Measurements from ENCODE around the gene CUBN.

CUBN gene

DNA sequence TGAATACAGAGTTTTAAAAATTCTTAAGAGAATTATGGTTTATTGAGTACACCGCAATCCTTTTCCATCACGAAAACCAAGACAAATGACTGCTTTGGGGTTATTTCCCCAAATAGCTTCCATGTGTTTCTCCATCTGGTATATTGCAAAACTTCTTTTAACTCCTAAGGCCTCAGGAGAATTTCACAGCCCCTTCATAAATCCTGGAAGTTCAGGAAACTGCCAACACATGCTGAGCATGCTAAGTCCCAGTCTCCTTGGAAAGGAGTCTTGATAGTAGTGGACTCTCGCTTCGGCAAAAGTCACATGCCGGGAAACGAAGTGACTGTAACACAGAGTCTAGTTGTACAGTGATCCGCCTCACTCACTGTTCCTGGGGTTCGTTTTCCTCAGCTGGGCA lies 224.3 kb downstream of the CUBN start:
- DNase-seq = no peak

- DNase-seq = no peak
These were observed 225.0 kb downstream of the CUBN start for GRCh38 chr10:16904639-16905061.

DNA sequence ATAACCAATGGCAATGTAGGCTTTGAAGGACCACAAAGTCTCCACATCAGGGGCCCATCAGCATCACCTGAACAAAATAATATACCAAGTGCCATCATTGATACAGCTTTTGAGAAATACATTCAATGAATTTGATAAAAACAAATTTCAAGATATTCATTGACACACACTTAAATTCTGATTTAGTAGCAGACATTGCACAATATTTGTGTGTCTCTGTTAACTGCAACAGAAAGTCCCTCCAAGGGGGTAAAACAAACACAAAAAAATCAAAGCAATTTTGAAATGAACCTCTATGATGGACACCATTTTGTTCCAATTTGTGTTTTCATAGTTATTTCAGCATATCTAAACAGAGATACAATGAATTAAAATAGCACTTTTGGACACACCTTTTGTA lies 225.6 kb downstream of the CUBN start:
- DNase-seq = no peak

DNA sequence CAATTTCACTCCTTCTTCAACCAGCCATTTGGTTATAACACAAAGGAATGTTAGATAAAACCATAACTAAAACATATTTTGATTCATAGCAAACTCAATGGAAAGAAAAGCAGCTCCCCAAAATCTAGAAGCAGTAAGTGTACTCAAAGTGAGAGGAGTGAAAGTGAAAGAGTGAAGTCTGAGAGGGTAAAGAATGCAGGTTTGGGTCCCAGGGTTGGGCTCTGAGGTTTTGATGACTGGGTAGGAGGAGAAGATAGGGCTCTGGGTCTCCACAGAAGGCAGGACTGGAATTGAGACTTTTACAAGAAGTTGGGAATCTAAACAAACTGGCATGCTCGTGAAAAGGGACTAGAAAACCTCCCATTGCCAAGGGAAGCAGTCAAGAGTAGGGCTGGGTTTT lies 227.0 kb downstream of the CUBN start:
- peak; percentile 16 for DNase-seq

DNA sequence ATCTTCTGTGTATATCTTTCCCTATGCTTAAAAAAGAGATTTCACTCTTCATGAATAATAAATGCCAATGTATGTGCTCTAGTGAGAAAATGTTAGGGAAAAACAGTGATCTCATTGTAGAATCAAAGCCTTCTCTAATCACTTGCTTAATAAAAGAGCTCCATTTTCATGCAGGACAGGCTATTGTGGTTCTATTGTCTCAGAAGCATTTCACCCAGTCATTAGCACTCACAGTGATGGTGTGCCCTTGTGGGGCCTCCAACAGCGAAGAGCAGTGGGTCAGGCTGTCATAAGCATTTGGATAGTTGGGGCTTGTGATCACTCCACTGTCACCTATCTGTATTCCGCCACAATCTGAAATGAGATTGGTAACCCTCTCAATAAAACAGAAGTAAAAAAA lies 228.5 kb downstream of the CUBN start:
- no peak for DNase-seq

DNA sequence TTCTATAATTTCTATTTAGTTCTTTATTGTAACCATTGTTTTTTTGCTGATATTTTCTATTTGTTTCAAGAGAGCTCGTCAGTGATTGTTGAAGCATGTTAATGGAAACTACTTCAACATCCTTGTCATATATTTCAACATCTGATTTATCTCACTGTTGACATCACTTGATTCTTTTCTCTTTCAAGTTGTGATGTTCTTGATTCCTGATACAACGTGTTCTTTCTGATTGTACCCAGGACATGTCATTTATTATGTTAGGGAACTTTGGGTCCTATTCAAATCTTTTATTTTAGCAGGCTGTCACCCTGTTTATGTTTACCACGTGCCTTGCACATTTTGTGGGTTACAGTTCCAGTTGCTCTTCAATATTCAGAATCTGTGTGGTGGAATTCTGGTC lies 232.6 kb downstream of the CUBN start:
- DNase-seq = no peak

DNA sequence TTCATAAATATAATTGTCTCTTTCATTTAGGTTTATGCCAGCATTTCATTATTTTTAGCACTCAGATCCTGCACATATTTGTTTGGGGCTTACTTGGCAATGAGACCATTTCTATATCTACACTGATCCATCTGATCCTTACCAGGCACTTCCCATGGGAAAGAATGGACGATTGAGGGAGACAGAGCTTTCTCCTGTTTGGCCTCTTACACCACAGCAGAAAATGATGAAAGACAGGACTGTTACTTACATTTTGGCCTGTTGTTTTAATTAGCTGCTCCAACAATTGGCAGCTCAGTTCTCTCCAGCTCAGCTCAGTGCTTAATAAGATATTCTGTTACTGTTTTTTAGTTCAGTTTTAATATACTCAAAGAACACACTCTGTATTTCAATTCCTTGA lies 234.8 kb downstream of the CUBN start:
- no peak for DNase-seq

GRCh38 chr10:16893664-16894063 lies 235.9 kb downstream of the CUBN start:
- no peak for DNase-seq

DNA sequence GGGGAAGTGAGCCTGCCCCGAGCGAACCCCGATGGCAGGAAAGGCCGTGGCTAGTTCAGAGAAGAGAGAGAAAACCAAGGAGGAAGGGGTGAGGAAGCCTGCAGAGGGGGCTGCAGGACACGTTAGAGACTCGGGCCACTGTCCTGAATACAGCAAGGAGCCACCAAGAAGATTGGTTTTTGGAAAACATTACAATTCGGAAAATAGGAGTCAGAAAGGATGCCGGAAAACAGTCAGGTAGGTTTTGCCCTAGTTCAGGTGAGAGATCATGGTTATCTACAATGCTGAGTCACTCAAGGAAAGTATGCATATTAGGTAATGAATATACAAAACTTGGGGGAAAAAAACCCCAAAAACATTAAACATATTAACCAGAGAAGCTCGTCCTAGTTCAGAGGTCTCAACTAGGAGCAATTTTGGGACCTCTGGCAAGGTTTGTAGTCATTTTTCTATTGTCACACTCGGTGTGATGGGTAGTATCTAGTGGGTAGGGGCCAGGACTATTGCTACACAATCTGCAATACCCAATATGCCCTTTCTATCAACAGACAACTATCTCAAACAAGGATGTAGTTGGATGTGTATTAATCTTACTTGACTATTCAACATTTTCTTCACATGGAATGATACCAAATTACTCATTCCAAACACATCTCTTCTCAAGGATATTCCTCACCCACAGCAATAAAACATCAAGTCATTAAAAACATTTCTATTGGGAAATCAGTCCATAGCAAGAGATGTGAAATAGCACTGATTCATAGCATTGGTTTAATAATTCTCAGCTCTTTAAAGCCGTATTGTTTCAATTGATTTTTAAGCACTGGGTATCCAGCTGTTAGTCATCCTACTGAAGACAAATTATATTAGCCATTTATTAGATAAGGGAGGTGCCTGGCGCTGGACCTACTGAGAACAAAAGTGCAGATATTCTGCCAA lies 238.0 kb downstream of the CUBN start:
- DNase-seq = peak; percentile 50

GRCh38 chr10:16890691-16891090 lies 238.9 kb downstream of the CUBN start:
- no peak for DNase-seq

DNA sequence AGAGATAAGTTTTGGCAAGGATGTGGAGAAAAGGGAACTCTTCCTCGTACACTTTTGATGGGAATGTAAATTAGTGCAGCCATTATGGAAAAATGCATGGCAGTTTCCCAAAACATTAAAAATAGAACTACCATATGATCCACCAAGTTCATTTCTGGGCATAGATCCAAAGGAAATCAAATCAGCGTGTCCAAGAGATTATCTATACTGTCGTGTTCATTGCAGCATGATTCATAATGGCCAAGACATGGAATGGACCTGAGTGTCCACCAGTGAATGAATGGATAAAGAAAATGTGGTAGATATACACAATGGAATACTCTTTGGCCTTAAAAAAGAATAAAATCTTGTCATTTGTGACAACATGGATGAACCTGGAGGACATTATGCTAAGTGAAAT lies 242.0 kb downstream of the CUBN start:
- DNase-seq = no peak

DNA sequence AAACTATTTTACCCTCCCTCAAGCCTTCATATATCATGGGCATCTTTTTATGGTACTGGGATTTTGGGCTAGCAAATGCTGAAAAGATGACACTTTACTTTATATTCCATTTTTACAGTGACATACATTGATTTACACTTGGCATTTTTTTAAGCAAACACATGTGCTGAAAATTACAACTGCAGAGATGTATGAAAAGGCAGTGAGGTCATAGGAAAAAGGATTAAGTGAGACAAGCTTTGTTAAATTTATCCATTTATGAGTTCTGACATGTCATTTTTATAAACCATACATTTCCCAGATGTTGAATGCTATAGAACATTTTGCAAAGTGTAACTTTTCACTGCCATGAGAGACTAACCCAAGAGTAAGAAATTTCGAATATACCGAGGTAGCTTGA lies 243.6 kb downstream of the CUBN start:
- no peak for DNase-seq

GRCh38 chr10:16884497-16884896 lies 245.1 kb downstream of the CUBN start:
- DNase-seq = no peak

DNA sequence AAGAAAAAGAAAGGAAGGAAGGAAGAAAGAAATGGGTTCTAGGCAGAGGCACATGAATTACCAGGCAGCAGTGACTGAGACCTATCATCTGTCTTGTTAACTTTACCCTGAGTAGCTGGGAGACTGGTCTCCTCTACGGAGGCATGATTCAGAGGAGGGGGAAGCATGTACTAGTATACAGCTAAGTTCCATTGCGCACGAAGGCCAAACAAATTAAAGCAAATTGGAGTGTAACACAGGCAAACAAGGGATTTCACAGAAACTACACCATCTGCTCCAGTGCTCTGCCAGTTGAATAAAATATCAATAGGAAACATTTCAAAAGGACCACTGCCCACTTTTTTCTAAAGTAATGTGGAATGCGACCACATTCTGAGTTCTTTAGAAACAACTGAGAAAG lies 246.5 kb downstream of the CUBN start:
- DNase-seq = no peak

- no peak for DNase-seq
These were observed 259.3 kb downstream of the CUBN start for GRCh38 chr10:16870331-16870730.

- no peak for DNase-seq
These were observed 261.6 kb downstream of the CUBN start for GRCh38 chr10:16867990-16868389.

GRCh38 chr10:16867556-16867955 lies 262.1 kb downstream of the CUBN start:
- no peak for DNase-seq

GRCh38 chr10:16866541-16867275 lies 262.9 kb downstream of the CUBN start:
- DNase-seq = no peak

- no peak for DNase-seq
These were observed 263.8 kb downstream of the CUBN start for GRCh38 chr10:16865766-16866165.

- DNase-seq = no peak
These were observed 265.8 kb downstream of the CUBN start for GRCh38 chr10:16863766-16864165.

- no peak for DNase-seq
These were observed 272.2 kb downstream of the CUBN start for GRCh38 chr10:16857419-16857818.

DNA sequence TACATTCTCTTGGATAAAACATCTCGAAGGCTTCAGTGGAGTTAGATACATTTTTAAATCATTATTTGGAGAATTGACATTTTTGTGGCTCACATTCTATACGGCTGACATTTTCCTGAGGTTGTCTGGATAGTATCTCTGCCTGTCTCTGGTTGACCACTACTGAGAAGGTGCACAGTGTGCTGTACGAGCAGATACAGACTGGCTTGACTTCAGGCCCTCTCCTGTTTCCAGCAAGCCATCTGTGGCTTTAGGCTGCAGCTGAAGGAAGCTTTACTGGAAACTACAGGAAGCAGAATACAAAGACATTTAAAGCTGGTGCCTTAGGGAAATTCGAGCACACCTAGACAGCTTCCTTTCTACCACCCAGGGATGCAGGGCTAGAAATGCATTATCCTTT lies 273.0 kb downstream of the CUBN start:
- DNase-seq = no peak

DNA sequence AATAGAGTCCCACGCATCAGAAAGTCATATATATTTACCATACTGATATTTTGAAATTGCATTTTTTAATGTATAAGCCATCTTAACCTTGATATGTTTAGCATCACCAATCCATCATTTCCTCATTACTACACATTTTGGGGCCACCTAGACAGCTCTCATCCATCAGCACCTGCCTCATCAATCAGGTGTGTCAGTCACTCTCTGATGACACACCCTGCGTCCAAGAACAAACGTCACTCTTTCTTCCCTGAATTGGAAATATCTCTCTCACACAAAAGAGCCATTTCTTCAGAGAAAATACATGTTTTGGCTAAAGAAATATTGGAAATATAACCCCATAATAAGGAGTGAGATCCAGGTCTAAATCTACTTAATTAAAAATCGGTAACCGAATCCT lies 273.5 kb downstream of the CUBN start:
- no peak for DNase-seq

DNA sequence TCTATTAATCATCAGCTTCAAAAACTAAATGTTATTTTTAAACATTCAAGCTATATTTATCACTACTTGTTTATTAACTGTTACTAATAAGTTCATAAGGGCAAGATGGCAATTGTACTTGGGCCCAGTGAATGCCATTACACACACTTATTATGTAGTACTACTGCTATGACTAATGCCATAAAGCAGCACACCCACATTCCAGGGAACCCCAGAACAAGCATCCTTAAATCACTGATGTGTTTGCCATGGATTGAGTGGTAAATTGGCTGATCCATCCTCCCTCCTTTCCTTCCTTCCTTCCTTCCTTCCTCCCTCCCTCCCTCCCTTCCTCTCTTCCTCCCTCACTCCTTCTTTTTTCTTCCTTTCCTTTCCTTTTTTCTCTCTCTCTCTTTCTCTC lies 275.0 kb downstream of the CUBN start:
- DNase-seq = no peak

All from stimulated activated CD4-positive, alpha-beta T cell treated with anti-CD3 and anti-CD28 coated beads, Interleukin-1b, Interleukin-23, amount 100 ng/mL, for 48 hours (primary cell).